ENCODE data around the gene UBAP2.

- TF ChIP-seq, protein P1, sequence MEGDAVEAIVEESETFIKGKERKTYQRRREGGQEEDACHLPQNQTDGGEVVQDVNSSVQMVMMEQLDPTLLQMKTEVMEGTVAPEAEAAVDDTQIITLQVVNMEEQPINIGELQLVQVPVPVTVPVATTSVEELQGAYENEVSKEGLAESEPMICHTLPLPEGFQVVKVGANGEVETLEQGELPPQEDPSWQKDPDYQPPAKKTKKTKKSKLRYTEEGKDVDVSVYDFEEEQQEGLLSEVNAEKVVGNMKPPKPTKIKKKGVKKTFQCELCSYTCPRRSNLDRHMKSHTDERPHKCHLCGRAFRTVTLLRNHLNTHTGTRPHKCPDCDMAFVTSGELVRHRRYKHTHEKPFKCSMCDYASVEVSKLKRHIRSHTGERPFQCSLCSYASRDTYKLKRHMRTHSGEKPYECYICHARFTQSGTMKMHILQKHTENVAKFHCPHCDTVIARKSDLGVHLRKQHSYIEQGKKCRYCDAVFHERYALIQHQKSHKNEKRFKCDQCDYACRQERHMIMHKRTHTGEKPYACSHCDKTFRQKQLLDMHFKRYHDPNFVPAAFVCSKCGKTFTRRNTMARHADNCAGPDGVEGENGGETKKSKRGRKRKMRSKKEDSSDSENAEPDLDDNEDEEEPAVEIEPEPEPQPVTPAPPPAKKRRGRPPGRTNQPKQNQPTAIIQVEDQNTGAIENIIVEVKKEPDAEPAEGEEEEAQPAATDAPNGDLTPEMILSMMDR (conservative IDR thresholded peaks at IDR 0.05; ENCODE audit: low read depth, low read length) = no peak
- no peak for TF ChIP-seq EZH2 (IDR thresholded peaks at IDR 0.05; ENCODE audit: borderline replicate concordance, low read depth, low read length, poor library complexity, severe bottlenecking)
Observed at GRCh38 chr9:33880211-33881089, 168.2 kb downstream of the UBAP2 start.
